ENCODE data around the gene AK4. TPM values are rescaled to one million over a fixed set of nuclear protein-coding genes. Genes with fewer than 3 reads are reported as not detected.

AK4 gene
- total and polyA plus RNA-seq, 7 donors: 9.7 to 74.1 (median 37.8) TPM

- peak; percentile 87 for DNase-seq
- Histone ChIP-seq H3K9me3 (no peaks in the 10 kb centered on the region), H3K27ac (peak overlapping the region in 3 of 4 donors; percentile 33 to 44 (median 43)), H3K27me3 (no peaks in the 10 kb centered on the region), H3K4me3 (no peak overlapping the region), H3K4me1 (peaks cover 2 to 60% (median 40%) of the 10 kb centered on the region in 4 donors), H3K36me3 (no peaks in the 10 kb centered on the region)
- intact Hi-C loops (cut with DNase I): no loop called here
- TF ChIP-seq POLR2AphosphoS5 (IDR thresholded peaks at IDR 0.05): peak in 3 of 4 donors; percentile 31 to 51 (median 50)
- no peak for TF ChIP-seq POLR2A (IDR thresholded peaks at IDR 0.05)
- TF ChIP-seq EP300 (IDR thresholded peaks at IDR 0.05): no peak
- no peak for TF ChIP-seq CTCF (IDR thresholded peaks at IDR 0.05)
- WGBS, 2 donors: 50 to 65% methylated on average over 10 of the region's 10 CpGs
These were observed 22.6 kb downstream of the AK4 start for GRCh38 chr1:65170511-65171142.

- peaks cover 2 to 59% (median 49%) of the 10 kb centered on the region in 4 donors for H3K4me1 ChIP-seq
- H3K27me3 ChIP-seq: no peaks in the 10 kb centered on the region
- TF ChIP-seq EP300 (IDR thresholded peaks at IDR 0.05) (no peak), CTCF (IDR thresholded peaks at IDR 0.05) (no peak), POLR2AphosphoS5 (IDR thresholded peaks at IDR 0.05) (no peak), POLR2A (IDR thresholded peaks at IDR 0.05) (no peak)
- DNase-seq: no peak
- no peak overlapping the region for H3K27ac ChIP-seq
- 91 to 93% methylated on average over 14 of the region's 14 CpGs for WGBS, 2 donors
- H3K36me3 ChIP-seq: no peaks in the 10 kb centered on the region
- no peaks in the 10 kb centered on the region for H3K9me3 ChIP-seq
- intact Hi-C loops (cut with DNase I): no loop called here
- H3K4me3 ChIP-seq: no peak overlapping the region
These were observed 25.1 kb downstream of the AK4 start for GRCh38 chr1:65172936-65173690.

GRCh38 chr1:65174585-65174984 lies 26.6 kb downstream of the AK4 start:
- WGBS, 2 donors: 30 to 47% methylated on average over 3 of the region's 3 CpGs
- DNase-seq: peak; percentile 86
- intact Hi-C loops (cut with DNase I): no loop called here
- H3K27ac ChIP-seq: peak overlapping the region in 3 of 4 donors; percentile 48 to 71 (median 70)
- H3K36me3 ChIP-seq: no peaks in the 10 kb centered on the region
- no peaks in the 10 kb centered on the region for H3K27me3 ChIP-seq
- H3K4me3 ChIP-seq: no peak overlapping the region
- H3K9me3 ChIP-seq: no peaks in the 10 kb centered on the region
- TF ChIP-seq POLR2AphosphoS5 (IDR thresholded peaks at IDR 0.05) (no peak), POLR2A (IDR thresholded peaks at IDR 0.05) (no peak), EP300 (IDR thresholded peaks at IDR 0.05) (no peak), CTCF (IDR thresholded peaks at IDR 0.05) (no peak)
- H3K4me1 ChIP-seq: peaks cover 2 to 51% (median 42%) of the 10 kb centered on the region in 4 donors

DNA sequence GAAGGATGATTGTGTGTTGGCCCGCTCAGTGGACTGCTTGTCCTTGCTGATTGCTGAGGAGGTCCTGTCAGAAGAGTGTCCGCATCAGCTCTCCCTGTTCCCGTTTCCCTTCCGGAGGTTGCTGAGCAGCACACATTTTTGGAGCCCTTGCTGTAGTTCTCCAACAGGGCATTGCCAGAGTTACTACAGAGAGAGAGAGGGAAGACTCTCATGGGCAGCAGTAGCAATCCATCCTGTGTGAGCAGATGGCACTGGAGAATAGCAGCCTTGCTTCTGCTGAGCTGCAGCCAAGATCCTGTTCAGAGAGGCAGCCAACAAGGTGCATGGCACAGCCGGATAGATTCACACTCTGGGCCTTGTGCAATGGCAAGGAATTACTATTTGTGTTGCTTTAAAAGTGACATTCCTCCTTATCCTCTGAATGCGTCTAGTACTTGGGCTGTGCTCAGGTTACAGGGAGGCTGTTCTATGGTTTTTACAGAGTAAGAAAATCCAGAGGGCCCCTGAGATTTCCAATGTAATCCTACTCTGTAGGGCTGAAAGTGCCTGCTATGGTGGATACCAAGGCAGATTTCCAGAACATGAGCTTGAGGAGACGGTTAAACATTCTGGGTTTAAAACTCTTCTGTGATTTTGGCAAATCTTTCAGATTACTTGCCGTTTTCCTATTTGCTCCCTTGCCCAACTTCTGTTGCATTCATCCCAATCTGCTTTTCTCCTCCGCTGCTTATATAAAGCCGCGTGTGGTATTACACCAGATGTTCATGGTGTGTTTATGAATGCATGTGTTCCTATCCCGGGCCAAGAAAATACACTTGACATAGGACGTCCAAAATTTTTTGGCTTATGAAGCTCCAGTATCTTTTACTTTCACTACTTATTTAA lies 27.4 kb downstream of the AK4 start:
- peaks cover 2 to 48% (median 36%) of the 10 kb centered on the region in 4 donors for H3K4me1 ChIP-seq
- H3K27ac ChIP-seq: peak overlapping the region; percentile 37 to 71 (median 59)
- 82 to 89% methylated on average over 13 of the region's 13 CpGs for WGBS, 2 donors
- H3K36me3 ChIP-seq: no peaks in the 10 kb centered on the region
- no peaks in the 10 kb centered on the region for H3K27me3 ChIP-seq
- H3K9me3 ChIP-seq: no peaks in the 10 kb centered on the region
- no peak for DNase-seq
- intact Hi-C loops (cut with DNase I): no loop called here
- TF ChIP-seq EP300 (IDR thresholded peaks at IDR 0.05) (no peak), CTCF (IDR thresholded peaks at IDR 0.05) (no peak), POLR2A (IDR thresholded peaks at IDR 0.05) (no peak), POLR2AphosphoS5 (IDR thresholded peaks at IDR 0.05) (no peak)
- peak overlapping the region in 1 of 4 donors; percentile 1 for H3K4me3 ChIP-seq
